Measurements from ENCODE around the gene MEIS2. TPM values are rescaled to one million over a fixed set of nuclear protein-coding genes. Genes with fewer than 3 reads are reported as not detected.

The MEIS2 gene
- total and polyA plus RNA-seq, 2 of the 13 experiments (the other 11 are each of a cell fraction or from before 2014, with no cell fraction given): 10.7 to 12.4 TPM

GRCh38 chr15:37031198-37031597 is 69.2 kb downstream of the MEIS2 start:
- BruUV-seq (replicated peaks): no TSS peak
- Histone ChIP-seq H4K20me1 (ENCODE audit: insufficient read depth, low read length) (no peaks in the 10 kb centered on the region), H3K4me2 (ENCODE audit: low read depth, low read length) (no peak overlapping the region), H3K4me1 (ENCODE audit: insufficient read depth, low read length) (peaks cover 24% of the 10 kb centered on the region), H3K36me3 (replicated peaks in 1 of 2; ENCODE audit: control insufficient read depth in 1 of 2, insufficient read depth in 2 of 2, low read length in 2 of 2) (0 out of 5 replicates have a peak, but pooled peaks cover 0 to 2% of the 10 kb centered on the region in 2 experiments), H2AFZ (ENCODE audit: low read length) (no peak overlapping the region), H3K27me3 (ENCODE audit: control insufficient read depth in 1 of 2, insufficient read depth in 2 of 2, low read length in 2 of 2) (no peaks in the 10 kb centered on the region), H3K9ac (ENCODE audit: insufficient read depth, low read depth, low read length) (no peak overlapping the region), H3K27ac (ENCODE audit: extremely low read length, insufficient read depth, low read length) (no peak overlapping the region), H3K9me3 (ENCODE audit: low read length) (no peaks in the 10 kb centered on the region), H3K79me2 (ENCODE audit: insufficient read depth, low read length) (no peaks in the 10 kb centered on the region), H3K4me3 (replicated peaks in 1 of 3; ENCODE audit: insufficient read depth in 1 of 3, low read depth in 2 of 3, low read length in 3 of 3) (no peak overlapping the region)
- intact Hi-C loops (cut with micrococcal nuclease; ENCODE audit: unreplicated experiment): no loop called here
- TF ChIP-seq ZBTB21 (CRISPR knock-in tag; IDR thresholded peaks at IDR 0.05) (no peak), ZNF703 (CRISPR knock-in tag; IDR thresholded peaks at IDR 0.05; ENCODE audit: borderline replicate concordance) (no peak), ZNF501 (CRISPR knock-in tag; IDR thresholded peaks at IDR 0.05) (no peak), SP4 (CRISPR knock-in tag; IDR thresholded peaks at IDR 0.05) (no peak), ISL2 (CRISPR knock-in tag; IDR thresholded peaks at IDR 0.05) (no peak), BCL6 (CRISPR knock-in tag; IDR thresholded peaks at IDR 0.05) (no peak), CEBPG (CRISPR knock-in tag; IDR thresholded peaks at IDR 0.05) (no peak), ZNF274 (CRISPR knock-in tag; IDR thresholded peaks at IDR 0.05) (no peak), HCFC1 (IDR thresholded peaks at IDR 0.05; ENCODE audit: low read depth, low read length) (no peak), NPAS2 (CRISPR knock-in tag; IDR thresholded peaks at IDR 0.05; ENCODE audit: borderline replicate concordance) (no peak)
- TF ChIP-seq, protein P1, sequence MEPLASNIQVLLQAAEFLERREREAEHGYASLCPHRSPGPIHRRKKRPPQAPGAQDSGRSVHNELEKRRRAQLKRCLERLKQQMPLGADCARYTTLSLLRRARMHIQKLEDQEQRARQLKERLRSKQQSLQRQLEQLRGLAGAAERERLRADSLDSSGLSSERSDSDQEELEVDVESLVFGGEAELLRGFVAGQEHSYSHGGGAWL (CRISPR knock-in tag; IDR thresholded peaks at IDR 0.05): no peak
- TF ChIP-seq, protein P2, sequence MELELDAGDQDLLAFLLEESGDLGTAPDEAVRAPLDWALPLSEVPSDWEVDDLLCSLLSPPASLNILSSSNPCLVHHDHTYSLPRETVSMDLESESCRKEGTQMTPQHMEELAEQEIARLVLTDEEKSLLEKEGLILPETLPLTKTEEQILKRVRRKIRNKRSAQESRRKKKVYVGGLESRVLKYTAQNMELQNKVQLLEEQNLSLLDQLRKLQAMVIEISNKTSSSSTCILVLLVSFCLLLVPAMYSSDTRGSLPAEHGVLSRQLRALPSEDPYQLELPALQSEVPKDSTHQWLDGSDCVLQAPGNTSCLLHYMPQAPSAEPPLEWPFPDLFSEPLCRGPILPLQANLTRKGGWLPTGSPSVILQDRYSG (CRISPR knock-in tag; IDR thresholded peaks at IDR 0.05): no peak
- TF ChIP-seq, protein P3, sequence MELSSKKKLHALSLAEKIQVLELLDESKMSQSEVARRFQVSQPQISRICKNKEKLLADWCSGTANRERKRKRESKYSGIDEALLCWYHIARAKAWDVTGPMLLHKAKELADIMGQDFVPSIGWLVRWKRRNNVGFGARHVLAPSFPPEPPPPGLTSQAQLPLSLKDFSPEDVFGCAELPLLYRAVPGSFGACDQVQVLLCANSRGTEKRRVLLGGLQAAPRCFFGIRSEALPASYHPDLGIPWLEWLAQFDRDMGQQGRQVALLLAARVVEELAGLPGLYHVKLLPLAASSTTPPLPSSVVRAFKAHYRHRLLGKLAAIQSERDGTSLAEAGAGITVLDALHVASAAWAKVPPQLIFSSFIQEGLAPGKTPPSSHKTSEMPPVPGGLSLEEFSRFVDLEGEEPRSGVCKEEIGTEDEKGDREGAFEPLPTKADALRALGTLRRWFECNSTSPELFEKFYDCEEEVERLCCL (CRISPR knock-in tag; IDR thresholded peaks at IDR 0.05; ENCODE audit: borderline replicate concordance): no peak
- TF ChIP-seq, protein P4, sequence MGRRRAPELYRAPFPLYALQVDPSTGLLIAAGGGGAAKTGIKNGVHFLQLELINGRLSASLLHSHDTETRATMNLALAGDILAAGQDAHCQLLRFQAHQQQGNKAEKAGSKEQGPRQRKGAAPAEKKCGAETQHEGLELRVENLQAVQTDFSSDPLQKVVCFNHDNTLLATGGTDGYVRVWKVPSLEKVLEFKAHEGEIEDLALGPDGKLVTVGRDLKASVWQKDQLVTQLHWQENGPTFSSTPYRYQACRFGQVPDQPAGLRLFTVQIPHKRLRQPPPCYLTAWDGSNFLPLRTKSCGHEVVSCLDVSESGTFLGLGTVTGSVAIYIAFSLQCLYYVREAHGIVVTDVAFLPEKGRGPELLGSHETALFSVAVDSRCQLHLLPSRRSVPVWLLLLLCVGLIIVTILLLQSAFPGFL (CRISPR knock-in tag; IDR thresholded peaks at IDR 0.05): no peak
- POLR2A ChIA-PET: no interaction called here
- CTCF ChIA-PET (ENCODE audit: low intra/inter-chr PET ratio, low total read pairs): no interaction called here
- DNase-seq (ENCODE audit: low spot score) (no peak), ATAC-seq (no peak), FAIRE-seq (no peak)
- WGBS (ENCODE audit: low lambda C conversion rate): 82% methylated on average over 4 of the region's 4 CpGs
- in situ Hi-C loops (cut with HindIII; ENCODE audit: extremely low pct_ligation_motif_present, low pct_unique_long_range_greater_than_20kb): no loop called here

Measured in HepG2 (cell line).